GM12878 (cell line): Measurements from ENCODE around the gene LSM5. TPM values are rescaled to one million over a fixed set of nuclear protein-coding genes. Genes with fewer than 3 reads are reported as not detected.

ENCODE experiments used
- ATAC-seq: fragments of 200-7000 bp; cut with Tn5 transposase; 3 replicates; pipeline ENCODE4 v1.9.1; 2020; ENCODE audit warnings: mild to moderate bottlenecking, moderate library complexity
- BruUV-seq: library from RNA; stranded (reverse); fragments of 400-500 nt; replicated peaks from 2 replicates; lab custom pipeline; 2021; lab: Mats Ljungman, UMichigan
- CTCF ChIA-PET: fragments of 300-600 bp; sonication (Branson Sonifier 250); formaldehyde crosslinking; extraction: SDS; loops from one replicate; lab custom pipeline; 2021; ENCODE audit warnings: inconsistent platforms; lab: Yijun Ruan, JAX
- POLR2A ChIA-PET: fragments of 350-600 bp; formaldehyde crosslinking; extraction: SDS; loops from one replicate; lab custom pipeline; 2021; ENCODE audit warnings: inconsistent platforms; lab: Charles Lee
- RAD21 ChIA-PET: fragments of 300-600 bp; sonication (Branson Sonifier 250); formaldehyde crosslinking; loops from one replicate; lab custom pipeline; 2023; ENCODE audit warnings: antibody characterized with exemption; ENCODE audit not compliant: unreplicated experiment; lab: Charles Lee
- SMC1A ChIA-PET: fragments of 300-600 bp; sonication (Branson Sonifier 250); formaldehyde crosslinking; loops from one replicate; lab custom pipeline; 2023; ENCODE audit not compliant: unreplicated experiment, uncharacterized antibody; lab: Charles Lee
- DNase-seq: peaks from one replicate; pipeline ENCODE4 v3.0.0-alpha.2; 2011; ENCODE audit warnings: low read depth, low spot score
- FAIRE-seq: peaks from 3 replicates; lab custom pipeline; 2011; peaks lifted over from hg19 to GRCh38; lab: Jason Lieb, UNC
- H2AFZ ChIP-seq: 2 replicates; pipeline ENCODE4 v1.6.0; 2011; ENCODE audit warnings: low read depth, low read length, control low read depth; ENCODE audit not compliant: control insufficient read depth
- H3K27ac ChIP-seq: 2 replicates; pipeline ENCODE4 v1.5.1; 2011; ENCODE audit warnings: control low read depth; ENCODE audit not compliant: control insufficient read depth, insufficient read depth
- H3K27me3 ChIP-seq, 2 experiments: replicated peaks in 1 of 2; 2 replicates each; pipeline versions ENCODE4 v1.6.0 to v1.6.1; 2011; ENCODE audit warnings: low read length in 1 of 2; ENCODE audit not compliant: control insufficient read depth in 2 of 2, insufficient read depth in 2 of 2
- H3K36me3 ChIP-seq, 2 experiments: 2 replicates each; pipeline ENCODE4 v1.5.1; 2011; ENCODE audit warnings: low read length in 1 of 2; ENCODE audit not compliant: control insufficient read depth in 2 of 2, insufficient read depth in 2 of 2
- H3K4me1 ChIP-seq: 2 replicates; pipeline ENCODE4 v1.6.1; 2011; ENCODE audit warnings: mild to moderate bottlenecking, low read length, moderate library complexity, mixed read lengths; ENCODE audit not compliant: control insufficient read depth, insufficient read depth
- H3K4me2 ChIP-seq: 2 replicates; pipeline ENCODE4 v1.6.0; 2011; ENCODE audit warnings: control low read depth; ENCODE audit not compliant: control insufficient read depth, insufficient read depth
- H3K4me3 ChIP-seq: fragments of 200-600 bp; sonication (generic); 2 replicates; pipeline ENCODE4 v1.5.1; 2016
- H3K79me2 ChIP-seq: 2 replicates; pipeline ENCODE4 v1.6.0; 2011; ENCODE audit warnings: low read length; ENCODE audit not compliant: control insufficient read depth, insufficient read depth
- H3K9ac ChIP-seq: 2 replicates; pipeline ENCODE4 v1.8.0; 2011; ENCODE audit warnings: low read length, control low read depth, mixed read lengths; ENCODE audit not compliant: control insufficient read depth, insufficient read depth
- H3K9me3 ChIP-seq: replicated peaks from 3 replicates; pipeline ENCODE4 v1.5.1; 2011; ENCODE audit warnings: mild to moderate bottlenecking, low read length; ENCODE audit not compliant: control insufficient read depth, insufficient read depth
- H4K20me1 ChIP-seq: 2 replicates; pipeline ENCODE4 v1.6.0; 2011; ENCODE audit not compliant: control insufficient read depth, insufficient read depth
- GABPA ChIP-seq: IDR thresholded peaks from 2 replicates; pipeline ENCODE4 v1.6.1; 2014; ENCODE audit warnings: antibody characterized with exemption, low read depth, mild to moderate bottlenecking, inconsistent platforms
- IKZF2 ChIP-seq, 2 experiments: fragments of 450-650 bp; IDR thresholded peaks; 2 replicates each; pipeline ENCODE4 v1.6.1; 2017; ENCODE audit warnings: mild to moderate bottlenecking in 2 of 2, moderate library complexity in 2 of 2
- MYB ChIP-seq: fragments of 150-350 bp; IDR thresholded peaks from 2 replicates; pipeline ENCODE4 v1.6.1; 2014; ENCODE audit warnings: mild to moderate bottlenecking, low read depth, low read length, borderline replicate concordance
- STAT3 ChIP-seq: IDR thresholded peaks from 2 replicates; pipeline ENCODE4 v1.6.1; 2011; ENCODE audit warnings: low read depth, low read length, improper control_type of control experiment
- TCF12 ChIP-seq: IDR thresholded peaks from 2 replicates; pipeline ENCODE4 v1.6.1; 2011; ENCODE audit warnings: low read depth, mild to moderate bottlenecking, low read length
- WGBS: methylation state at CpG from one replicate; pipeline ENCODE4 v1.1.6; 2016; ENCODE audit warnings: low lambda C conversion rate; ENCODE audit not compliant: insufficient replicate concordance, insufficient coverage; ENCODE audit errors: missing lambda C conversion rate; 5-methylcytosine and 5-hydroxymethylcytosine counted together
- in situ Hi-C: fragments of 300-500 bp; cut with MboI; formaldehyde crosslinking; loops from 9 replicates; pipeline ENCODE4 v1.14.3; 2018; ENCODE audit warnings: mixed read lengths
- intact Hi-C: fragments of 100-400 bp; cut with micrococcal nuclease; formaldehyde crosslinking; loops from one replicate; pipeline ENCODE4 v1.14.2; 2022; ENCODE audit not compliant: unreplicated experiment
- polyA plus RNA-seq, 11 experiments: library from polyadenylated mRNA; depleted of rRNA in 4 of 11; unstranded in 6 of 11; stranded (reverse) in 5 of 11; fragments of >200 nt; fragmentation: Nextera tagmentation in 4 of 11; fragmentation: Illumina TruSeq in 1 of 11; extraction: Ambion mirVana in 4 of 11; extraction: Trizol in 1 of 11; gene quantifications; 1 replicate in 1 of 11; 2 replicates in 10 of 11; pipeline versions ENCODE4 v1.2.1 to v1.2.3, GENCODE V29; 2011 to 2016; ENCODE audit warnings: inconsistent platforms in 2 of 11, missing spikeins in 2 of 11, low read depth in 1 of 11
- total RNA-seq, 4 experiments: library from RNA; depleted of rRNA in 3 of 4; stranded (reverse); fragments of >200 nt in 3 of 4; fragmentation: Illumina TruSeq in 1 of 4; extraction: Trizol in 1 of 4; gene quantifications; 2 replicates each; pipeline versions ENCODE4 v1.2.1 to v1.2.3, GENCODE V29; 2013 to 2021
- TF ChIP-seq, protein P1 (sequence below): fragments of 450-650 bp; IDR thresholded peaks from 2 replicates; pipeline ENCODE4 v1.6.1; 2017; ENCODE audit warnings: mild to moderate bottlenecking, low read depth, inconsistent platforms; ENCODE audit not compliant: poor library complexity, severe bottlenecking

The LSM5 gene
- total and polyA plus RNA-seq, 10 of the 15 experiments (the other 5 are each of a cell fraction or from before 2014, with no cell fraction given), result 29.4 to 538 (median 145) TPM

DNA sequence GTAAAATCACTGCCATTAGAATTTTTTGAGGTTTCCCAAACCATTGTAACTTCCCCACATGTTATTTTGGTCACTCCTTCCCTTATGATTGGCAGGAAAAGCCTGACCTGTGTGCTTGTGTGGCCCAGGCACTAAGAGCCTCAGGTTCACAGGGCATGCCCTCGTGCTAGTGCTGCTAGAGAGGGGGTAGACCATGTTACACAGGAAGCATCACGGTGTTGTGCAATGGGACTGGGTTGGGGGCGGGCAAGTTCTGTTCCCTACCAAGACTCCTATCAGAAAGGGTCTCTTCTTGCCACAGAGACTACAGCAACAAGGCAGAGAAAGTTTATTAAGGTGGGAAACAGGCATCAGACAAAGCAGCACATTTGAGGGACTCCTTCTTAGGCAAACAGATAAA lies 32.2 kb downstream of the LSM5 start:
- no peak for ATAC-seq
- intact Hi-C loops (no loop called here), in situ Hi-C loops (no loop called here)
- TF ChIP-seq, protein P1, sequence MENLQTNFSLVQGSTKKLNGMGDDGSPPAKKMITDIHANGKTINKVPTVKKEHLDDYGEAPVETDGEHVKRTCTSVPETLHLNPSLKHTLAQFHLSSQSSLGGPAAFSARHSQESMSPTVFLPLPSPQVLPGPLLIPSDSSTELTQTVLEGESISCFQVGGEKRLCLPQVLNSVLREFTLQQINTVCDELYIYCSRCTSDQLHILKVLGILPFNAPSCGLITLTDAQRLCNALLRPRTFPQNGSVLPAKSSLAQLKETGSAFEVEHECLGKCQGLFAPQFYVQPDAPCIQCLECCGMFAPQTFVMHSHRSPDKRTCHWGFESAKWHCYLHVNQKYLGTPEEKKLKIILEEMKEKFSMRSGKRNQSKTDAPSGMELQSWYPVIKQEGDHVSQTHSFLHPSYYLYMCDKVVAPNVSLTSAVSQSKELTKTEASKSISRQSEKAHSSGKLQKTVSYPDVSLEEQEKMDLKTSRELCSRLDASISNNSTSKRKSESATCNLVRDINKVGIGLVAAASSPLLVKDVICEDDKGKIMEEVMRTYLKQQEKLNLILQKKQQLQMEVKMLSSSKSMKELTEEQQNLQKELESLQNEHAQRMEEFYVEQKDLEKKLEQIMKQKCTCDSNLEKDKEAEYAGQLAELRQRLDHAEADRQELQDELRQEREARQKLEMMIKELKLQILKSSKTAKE, result no peak
- no peak for TF ChIP-seq STAT3
- TF ChIP-seq GABPA, result no peak
- no peak for TF ChIP-seq MYB
- no peak for TF ChIP-seq IKZF2 (IDR thresholded peaks at IDR 0.05)
- no peak for TF ChIP-seq TCF12
- no peaks in the 10 kb centered on the region for H3K79me2 ChIP-seq
- H3K4me3 ChIP-seq, result no peak overlapping the region
- ChIA-PET RAD21 (no interaction called here), CTCF (no interaction called here), SMC1A (no interaction called here), POLR2A (no interaction called here)
- H3K27me3 ChIP-seq, result no peaks in the 10 kb centered on the region
- no TSS peak for BruUV-seq
- H3K4me2 ChIP-seq, result no peak overlapping the region
- FAIRE-seq, result no peak
- DNase-seq, result no peak
- H3K27ac ChIP-seq, result no peak overlapping the region
- no peaks in the 10 kb centered on the region for H3K9me3 ChIP-seq
- 0% methylated on average over 3 of the region's 3 CpGs for WGBS
- no peaks in the 10 kb centered on the region for H3K4me1 ChIP-seq
- no peak overlapping the region for H2AFZ ChIP-seq
- no peak overlapping the region for H3K9ac ChIP-seq
- H4K20me1 ChIP-seq, result no peaks in the 10 kb centered on the region
- no peaks in the 10 kb centered on the region for H3K36me3 ChIP-seq
